Activated CD8-positive, alpha-beta memory T cell treated with anti-CD3 and anti-CD28 coated beads, Interleukin-2, amount 50 U/mL, for 4 hours (primary cell): Measurements from ENCODE around the gene RELB.

Experiments used
- DNase-seq: peaks from one replicate; pipeline ENCODE4 v3.0.0-alpha.2; 2020

Gene RELB

GRCh38 chr19:45061965-45062364 is 60.7 kb downstream of the RELB start:
- no peak for DNase-seq

DNA sequence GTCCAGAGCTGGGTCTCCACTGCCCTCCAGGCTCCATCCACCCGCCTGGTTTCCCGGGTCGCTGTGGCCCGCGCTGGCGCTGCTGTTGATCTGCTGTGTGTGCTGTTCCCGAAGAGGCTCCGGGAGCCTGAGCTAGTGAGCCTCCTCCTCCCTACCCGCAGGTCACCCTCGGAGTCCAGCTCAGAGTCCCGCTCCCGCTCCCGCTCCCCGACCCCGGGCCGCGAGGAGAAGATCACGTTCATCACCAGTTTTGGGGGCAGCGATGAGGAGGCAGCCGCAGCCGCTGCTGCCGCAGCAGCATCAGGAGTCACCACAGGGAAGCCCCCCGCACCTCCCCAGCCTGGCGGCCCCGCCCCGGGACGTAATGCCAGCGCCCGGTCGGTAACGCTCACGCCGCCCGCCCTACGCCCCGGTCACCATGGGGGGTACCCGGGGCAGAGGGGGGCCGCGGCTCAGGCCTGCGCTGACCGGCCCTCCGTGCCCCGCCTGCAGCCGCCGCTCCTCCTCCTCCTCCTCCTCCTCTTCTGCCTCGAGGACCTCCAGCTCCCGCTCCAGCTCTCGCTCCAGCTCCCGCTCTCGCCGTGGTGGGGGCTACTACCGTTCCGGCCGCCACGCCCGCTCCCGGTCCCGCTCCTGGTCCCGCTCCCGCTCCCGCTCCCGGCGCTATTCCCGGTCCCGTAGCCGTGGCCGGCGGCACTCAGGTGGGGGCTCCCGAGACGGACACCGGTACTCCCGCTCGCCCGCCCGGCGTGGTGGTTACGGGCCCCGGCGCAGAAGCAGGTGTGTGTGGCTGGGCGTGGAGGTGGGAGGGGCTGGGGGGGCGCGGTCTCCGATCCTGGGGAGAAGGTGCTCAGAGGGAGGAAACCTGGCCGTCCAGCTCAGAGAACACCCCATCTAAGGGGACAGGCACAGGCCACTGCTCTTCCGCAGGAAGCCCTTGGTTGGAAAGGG is 62.9 kb downstream of the RELB start:
- no peak for DNase-seq

DNA sequence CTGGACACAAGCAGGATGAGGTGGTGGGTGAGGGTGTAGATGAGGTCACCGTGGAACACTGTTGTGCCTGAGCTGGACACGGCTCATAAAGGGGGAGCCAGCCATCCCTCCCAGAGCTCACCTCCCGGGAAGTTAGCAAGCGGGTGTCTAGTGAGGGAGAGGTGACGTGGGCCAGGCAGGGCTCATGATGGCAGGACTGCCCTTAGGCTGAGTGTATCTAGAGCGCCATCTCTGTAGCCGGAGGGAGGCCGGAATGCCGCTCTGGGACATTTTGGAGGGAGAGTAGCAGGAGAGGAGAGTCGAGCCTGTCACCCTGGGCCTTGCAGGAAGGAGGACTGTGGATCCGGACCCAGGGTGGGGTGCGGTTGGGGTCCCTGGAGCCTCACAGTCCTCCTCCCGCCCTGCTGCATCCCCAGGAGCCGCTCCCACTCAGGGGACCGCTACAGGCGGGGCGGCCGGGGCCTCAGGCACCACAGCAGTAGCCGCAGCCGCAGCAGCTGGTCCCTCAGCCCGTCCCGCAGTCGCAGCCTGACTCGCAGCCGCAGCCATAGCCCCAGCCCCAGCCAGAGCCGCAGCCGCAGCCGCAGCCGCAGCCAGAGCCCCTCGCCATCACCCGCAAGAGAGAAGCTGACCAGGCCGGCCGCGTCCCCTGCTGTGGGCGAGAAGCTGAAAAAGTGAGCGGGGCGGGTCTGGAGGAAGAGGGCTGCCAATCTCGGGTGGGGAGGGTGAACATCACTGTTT is 65.8 kb downstream of the RELB start:
- no peak for DNase-seq

DNA sequence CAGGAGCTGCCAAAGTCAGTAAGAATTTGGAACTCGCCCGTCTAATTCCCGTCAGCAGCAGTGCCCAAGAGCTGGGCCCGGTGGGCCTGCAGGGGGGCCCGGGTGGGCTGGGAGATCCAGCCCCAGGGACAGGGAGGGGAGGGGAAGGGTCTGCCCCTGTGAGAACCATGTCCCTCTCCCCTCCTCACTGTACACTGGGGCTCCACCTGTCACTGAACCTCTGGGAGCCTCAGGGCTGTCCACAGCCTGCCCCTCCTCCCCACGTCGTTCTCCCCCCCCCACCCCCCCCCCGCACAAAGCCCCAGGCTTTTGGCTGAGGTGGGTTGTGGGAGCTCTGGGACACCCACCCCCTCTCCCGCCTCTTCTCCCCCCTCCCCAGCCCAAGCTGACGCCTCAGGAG is 66.8 kb downstream of the RELB start:
- DNase-seq = no peak

DNA sequence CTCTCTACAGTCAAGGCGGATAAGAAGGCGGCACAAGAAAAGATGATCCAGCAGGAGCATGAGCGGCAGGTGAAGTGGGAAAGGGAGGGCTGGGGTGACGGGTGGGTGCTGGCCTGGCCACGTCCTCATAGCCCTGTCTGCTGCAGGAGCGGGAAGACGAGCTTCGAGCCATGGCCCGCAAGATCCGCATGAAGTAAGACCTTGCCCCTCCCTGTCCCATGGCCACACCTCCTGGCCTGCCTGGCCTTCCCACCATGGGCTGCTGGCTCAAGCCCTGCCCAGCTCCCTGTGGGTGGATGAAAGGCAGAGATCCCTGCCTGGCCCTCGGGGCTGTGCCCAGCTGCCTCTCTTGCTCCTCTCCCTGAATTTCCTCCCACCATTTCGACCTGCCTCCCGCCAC is 67.8 kb downstream of the RELB start:
- no peak for DNase-seq

- DNase-seq = no peak
These were observed 69.0 kb downstream of the RELB start for GRCh38 chr19:45070214-45070613.

DNA sequence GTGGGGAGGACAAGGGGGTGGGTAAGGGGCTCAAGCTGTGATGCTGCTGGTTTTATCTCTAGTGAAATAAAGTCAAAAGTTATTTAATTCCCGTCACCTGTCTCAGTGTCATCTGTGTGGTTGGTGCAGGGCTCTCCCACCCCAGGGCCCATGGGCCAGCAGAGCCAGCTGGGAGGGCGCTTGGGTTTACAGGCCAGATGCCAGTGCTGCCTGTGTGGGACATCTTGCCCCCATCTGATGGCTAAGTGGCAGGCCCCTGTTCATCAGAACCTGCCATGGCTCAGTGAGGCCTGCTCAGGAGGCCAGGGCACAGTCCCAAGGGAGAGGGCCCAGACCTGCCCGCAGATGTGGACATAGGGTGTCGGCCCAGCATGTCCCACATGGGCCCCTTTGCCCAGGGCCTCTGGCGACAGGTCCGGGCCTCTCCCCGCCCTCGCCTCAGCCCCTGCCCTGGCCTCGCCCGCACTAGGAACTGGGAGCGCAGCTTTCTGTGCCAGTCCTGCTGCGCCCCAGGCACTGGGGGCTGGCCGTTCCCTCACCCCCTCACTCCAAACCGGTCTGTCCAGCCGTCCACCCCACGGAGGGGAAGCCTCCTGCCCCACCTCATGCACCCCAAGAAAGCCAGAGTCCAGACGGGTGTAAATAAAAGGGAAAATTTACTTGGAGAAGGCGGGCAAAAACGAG is 69.7 kb downstream of the RELB start:
- no peak for DNase-seq

DNA sequence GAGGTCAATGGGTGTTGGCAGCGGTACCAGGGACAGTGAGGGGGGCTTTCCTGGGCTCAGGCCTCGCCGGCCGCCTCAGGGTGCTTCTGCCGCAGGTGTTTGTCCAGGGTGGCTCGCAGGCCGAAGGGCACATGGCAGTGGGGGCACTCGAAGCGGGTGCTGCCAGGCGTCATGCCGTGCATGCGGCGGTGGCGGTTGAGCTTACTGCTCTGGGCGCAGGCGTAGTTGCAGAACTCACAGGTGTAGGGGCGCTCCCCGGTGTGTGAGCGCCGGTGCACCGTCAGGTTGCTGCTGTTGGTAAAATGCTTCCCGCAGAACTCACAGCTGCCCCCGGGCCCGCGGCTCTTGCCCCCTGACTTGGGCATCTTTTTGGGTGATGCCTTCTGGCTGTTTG is 70.3 kb downstream of the RELB start:
- no peak for DNase-seq

DNA sequence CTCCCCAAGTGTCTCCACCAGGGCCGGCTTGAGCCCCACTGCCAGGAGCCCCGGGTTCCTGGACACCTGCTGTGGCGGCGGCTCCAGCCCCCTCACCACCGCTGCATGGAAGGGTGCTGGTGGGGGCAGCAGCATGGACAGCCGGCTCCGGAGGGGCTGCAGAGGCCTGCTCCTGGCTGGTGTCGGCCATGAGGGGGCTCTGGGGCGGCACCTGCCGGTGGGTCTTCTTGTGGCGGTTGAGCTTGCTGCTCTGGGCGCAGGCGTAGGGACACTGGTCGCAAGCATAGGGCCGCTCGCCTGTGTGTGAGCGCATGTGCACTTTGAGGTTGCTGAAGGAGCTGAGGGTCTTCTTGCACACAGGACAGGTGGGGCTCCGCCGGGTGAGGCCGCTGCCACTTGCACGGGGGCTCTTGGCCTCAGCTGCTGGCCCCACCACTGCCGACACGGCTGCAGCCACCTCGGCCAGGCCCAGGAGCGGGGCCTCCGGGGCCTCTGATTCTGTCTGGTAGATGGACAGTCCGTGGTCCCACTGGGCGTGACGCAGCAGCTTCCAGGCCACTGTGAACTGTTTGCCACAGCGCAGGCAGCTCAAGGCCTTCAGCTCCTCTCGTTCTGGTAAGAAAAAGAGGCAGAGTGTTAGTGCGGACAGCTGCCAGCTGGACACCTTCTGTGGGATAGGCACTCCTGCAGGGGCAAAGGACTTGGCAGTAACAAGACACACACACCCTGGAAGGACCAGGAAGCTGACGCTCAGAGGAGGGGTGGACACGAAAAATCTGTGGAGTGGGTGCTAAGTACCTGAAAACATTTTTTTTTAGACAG is 70.9 kb downstream of the RELB start:
- DNase-seq = no peak

- no peak for DNase-seq
These were observed 73.6 kb downstream of the RELB start for GRCh38 chr19:45074744-45075300.

DNA sequence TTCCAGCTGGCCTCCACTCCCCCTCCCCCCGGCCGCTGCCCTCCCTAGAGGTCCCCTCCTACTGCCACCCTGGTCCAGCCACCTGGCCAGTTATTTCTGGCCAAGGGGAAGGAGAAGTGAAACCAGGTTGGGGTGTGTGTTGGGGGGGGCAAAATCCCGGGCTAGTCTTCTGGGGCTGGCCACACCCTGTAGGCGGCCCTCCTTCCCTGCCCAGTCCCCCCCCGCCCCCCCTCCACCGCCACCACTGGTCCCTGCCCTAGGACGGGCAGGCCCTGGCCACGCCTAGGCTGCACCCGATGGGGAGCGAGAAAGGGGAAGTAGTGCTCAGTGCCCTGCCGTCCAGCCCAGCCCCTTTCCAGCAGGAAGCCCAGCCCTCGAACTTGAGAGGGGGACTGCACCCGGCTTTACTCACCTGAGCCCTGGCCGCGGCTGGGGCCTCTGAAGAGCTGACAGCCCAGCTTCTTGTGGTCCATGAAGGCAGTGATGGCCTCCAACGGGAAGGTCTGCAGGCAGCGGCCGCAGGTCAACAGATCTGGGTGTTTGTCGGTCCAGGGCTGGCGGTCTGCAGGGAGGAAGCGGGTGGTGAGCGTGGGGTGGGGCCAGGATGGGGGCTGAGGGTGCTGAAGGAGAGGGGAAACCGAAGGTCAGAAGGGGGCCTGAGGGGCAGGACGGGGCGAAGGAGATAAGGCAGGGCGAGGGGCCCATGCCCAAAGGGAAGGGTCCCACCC is 74.2 kb downstream of the RELB start:
- DNase-seq = peak; percentile 33

DNA sequence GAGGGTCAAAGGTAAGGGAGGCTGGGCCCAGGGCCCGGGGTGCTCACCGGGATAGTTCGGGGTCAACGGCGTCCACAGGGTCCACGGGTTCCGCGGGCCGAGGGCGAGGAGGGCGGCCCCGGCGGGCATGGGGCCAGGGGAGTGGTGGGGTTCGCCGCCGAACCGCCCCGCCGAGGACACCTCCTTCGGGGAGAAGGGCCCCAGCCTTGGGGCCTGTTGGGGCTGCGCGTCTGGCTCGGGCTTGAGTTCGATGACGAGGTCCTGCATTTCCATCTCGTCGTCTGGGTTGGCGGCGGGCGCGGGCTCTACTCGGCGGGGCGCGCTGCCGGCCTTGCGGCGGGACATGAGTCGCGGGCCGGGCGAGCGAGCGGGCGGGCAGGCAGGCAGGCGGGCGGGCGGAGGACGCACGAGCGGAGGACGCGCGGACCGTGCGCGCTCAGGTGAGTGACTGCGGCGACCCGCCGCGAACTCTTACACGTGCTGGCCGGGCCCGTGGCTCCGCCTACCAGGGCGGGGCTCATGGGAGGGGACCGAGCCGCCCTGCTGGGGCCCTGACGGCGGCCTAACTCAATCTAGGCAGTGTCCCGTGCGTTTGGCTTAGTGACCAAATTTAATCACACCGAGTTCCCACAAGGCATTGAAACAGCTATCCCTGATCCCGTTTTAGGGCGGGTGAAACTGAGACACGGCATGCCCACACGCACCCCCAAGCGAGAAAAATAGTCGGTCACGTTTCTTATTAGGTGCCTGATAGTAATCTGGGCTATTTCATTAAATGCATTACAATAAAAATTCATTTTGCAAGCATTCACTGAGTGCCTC is 75.0 kb downstream of the RELB start, which contains the start of gene ZNF296:
Gene ZNF296, minus strand, starts transcription at position 450 of the 822 bp plus-strand sequence. Its CDS starts 105 bp downstream, at position 345.
- peak; percentile 82 for DNase-seq

GRCh38 chr19:45076851-45077730 is 75.8 kb downstream of the RELB start:
- no peak for DNase-seq

GRCh38 chr19:45078390-45079062 is 77.3 kb downstream of the RELB start:
- no peak for DNase-seq

DNA sequence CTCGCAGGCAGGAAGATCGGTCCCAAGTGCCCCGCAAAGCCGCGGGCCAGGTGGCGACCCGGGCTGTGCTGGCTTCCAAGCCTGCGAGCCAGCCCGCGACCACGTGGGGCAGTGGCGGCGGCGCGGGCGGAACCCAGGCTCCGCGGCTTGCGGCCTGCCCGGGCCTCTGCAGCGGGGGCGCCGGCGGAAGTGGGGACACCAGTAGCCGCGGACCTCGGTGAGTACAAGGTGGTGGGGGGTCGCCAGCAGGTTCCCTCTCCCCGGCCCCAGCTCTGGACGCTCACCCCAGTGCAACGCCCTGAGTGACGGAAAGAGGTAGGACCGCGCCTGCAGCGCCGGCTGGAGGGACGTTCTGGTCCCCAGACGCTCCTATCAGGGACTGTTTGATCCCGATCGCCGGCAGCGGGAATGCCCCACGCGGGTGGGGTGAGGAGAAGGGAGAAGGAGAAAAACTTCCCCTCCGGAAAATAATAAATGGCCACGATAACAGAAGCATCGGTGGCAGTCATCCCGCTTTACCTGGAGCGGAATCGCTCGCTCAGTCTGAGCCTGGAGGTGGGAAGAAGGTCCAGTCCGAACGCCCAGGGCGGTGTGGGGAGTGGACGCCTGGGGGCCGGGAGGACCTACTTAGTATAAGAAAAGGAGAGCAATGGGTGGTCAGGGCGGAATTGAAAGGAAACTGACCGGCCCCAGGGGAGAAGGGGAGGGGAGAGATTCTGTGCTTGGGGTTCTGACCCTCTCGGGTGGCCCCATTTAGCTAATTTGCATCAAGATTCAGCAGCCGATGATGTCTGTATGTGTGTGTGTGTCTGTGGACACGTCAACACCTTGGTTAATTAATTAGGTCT is 78.0 kb downstream of the RELB start, which contains the start of gene GEMIN7:
Gene GEMIN7, plus strand, starts transcription at position 198 of the 848 bp plus-strand sequence. CDS start 10,855 bp downstream, outside the sequence.
- DNase-seq = peak; percentile 79

DNA sequence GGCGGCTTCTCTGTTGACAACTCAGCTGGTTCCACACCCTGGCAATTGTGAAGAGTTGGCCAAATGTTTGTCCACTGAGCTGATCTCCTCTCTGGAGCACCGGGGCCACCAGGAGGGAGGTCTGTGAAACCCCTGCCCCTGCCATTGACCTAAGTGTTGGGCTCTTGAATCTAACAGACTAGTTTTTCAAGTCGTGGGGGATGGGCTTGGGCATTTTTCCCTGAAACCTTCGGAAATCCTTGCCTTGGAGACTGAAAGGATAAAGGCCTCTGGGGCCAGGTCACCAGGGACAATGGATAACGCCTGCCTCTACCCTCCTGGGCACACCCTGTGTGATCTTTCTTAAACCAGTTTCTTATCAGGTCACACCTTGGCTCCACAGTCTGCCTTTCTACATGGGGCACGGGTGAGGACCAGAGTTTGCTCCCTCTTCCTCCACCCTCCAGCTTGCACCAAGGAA is 78.7 kb downstream of the RELB start:
- DNase-seq = no peak

- DNase-seq = no peak
These were observed 80.9 kb downstream of the RELB start for GRCh38 chr19:45082170-45082569.

- DNase-seq = no peak
These were observed 85.2 kb downstream of the RELB start for GRCh38 chr19:45086480-45086879.
